MG63 (cell line): ENCODE results near the gene NT5C2. TPM values are rescaled to one million over a fixed set of nuclear protein-coding genes. Genes with fewer than 3 reads are reported as not detected.
"Not testable (repeated sequence)": the region's sequence is repeated elsewhere in the genome, so short reads cannot be mapped to it uniquely, and the experiment has no call there.

Source experiments
- DNase-seq: peaks from one replicate; pipeline ENCODE4 v3.0.0-alpha.2; 2020
- H3K27me3 ChIP-seq: fragments of 250-450 bp; sonication (Bioruptor Pico); 2 replicates; pipeline ENCODE4 v1.5.1; 2020; ENCODE audit warnings: mild to moderate bottlenecking, moderate library complexity
- H3K36me3 ChIP-seq: fragments of 250-450 bp; sonication (Bioruptor Pico); 2 replicates; pipeline ENCODE4 v1.5.1; 2020; ENCODE audit warnings: mild to moderate bottlenecking, moderate library complexity
- H3K4me3 ChIP-seq: fragments of 250-450 bp; sonication (Bioruptor Pico); 2 replicates; pipeline ENCODE4 v1.5.1; 2020; ENCODE audit warnings: mild to moderate bottlenecking, moderate library complexity
- H3K9me3 ChIP-seq: fragments of 250-450 bp; sonication (Bioruptor Pico); 2 replicates; pipeline ENCODE4 v1.5.1; 2020; ENCODE audit warnings: mild to moderate bottlenecking, moderate library complexity
- total RNA-seq: library from RNA; depleted of rRNA; stranded (reverse); fragments of >200 nt; shearing (Covaris generic); gene quantifications from 2 replicates; pipeline ENCODE4 v1.2.3, GENCODE V29; 2014; ENCODE audit warnings: low replicate concordance

The NT5C2 gene
- total RNA-seq, 1 experiment from 2014 or later, result 9.9 TPM

- H3K9me3 ChIP-seq, H3K4me3 ChIP-seq, DNase-seq, H3K27me3 ChIP-seq: not testable (repeated sequence)
- peaks cover 41% of the 10 kb centered on the region for H3K36me3 ChIP-seq
Measured at GRCh38 chr10:103183991-103184451, 9.1 kb downstream of the NT5C2 start.

DNA sequence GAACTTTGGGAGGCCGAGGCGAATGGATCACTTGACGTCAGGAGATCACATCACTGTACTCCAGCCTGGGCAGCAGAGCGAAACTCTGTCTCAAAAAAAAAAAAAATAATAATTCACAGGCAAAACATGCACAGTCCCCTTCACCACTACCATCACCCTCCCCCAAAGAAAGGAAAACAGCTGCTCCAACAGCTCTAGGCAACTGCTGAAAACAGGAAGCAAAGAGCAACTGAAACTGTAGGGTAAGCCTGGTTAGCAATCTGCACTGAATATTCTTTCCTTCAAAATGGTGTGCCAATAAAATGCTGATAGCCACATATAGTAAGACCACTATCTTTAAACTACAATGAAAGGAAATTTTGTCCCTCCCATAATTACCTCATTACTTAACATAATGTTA is 11.8 kb downstream of the NT5C2 start:
- no peak for DNase-seq

DNA sequence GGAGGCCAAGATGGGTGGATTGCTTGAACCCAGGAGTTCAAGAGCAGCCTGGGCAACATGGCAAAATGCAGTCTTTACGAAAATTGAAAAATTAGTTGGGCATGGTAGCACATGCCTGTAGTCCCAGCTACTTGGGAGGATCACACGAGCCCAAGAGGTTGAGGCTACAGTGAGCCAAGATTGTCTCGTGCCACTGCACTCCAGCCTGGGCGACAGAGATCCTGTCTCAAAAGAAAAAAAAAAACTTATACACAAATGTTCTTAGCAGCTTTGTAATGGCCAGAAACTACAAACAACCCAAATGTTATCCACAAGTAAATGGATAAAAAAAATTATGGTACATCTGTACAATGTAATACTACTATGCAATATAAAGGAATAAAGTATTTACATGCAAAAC is 12.6 kb downstream of the NT5C2 start:
- H3K27me3 ChIP-seq, result no peaks in the 10 kb centered on the region
- H3K9me3 ChIP-seq, result no peaks in the 10 kb centered on the region
- H3K4me3 ChIP-seq, result no peak overlapping the region
- peaks cover 49% of the 10 kb centered on the region for H3K36me3 ChIP-seq
- DNase-seq, result no peak

More for the DNA sequence above, 11.8 kb downstream of the NT5C2 start:
- no peaks in the 10 kb centered on the region for H3K9me3 ChIP-seq
- no peaks in the 10 kb centered on the region for H3K27me3 ChIP-seq
- no peak overlapping the region for H3K4me3 ChIP-seq
- peaks cover 53% of the 10 kb centered on the region for H3K36me3 ChIP-seq

DNA sequence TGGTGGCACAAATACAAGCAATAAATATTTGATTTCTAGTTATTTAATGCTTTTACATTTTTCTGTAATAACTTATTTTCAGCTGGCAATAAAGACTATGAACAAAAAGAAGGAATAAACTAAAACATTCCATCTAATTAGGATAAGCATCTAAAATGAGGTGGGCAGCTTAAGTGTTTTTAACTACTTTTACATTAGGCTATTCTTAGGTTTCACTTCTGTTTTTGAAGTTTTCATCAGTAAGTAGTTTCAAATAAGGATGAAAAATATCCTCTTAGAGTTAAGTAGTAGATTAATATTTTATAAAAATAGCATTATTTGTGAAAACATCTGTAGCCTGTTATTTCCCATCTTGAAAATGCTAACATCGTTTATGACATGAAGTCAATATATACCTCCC is 15.9 kb downstream of the NT5C2 start:
- Histone ChIP-seq H3K36me3 (peaks cover 64% of the 10 kb centered on the region), H3K4me3 (no peak overlapping the region), H3K27me3 (no peaks in the 10 kb centered on the region), H3K9me3 (no peaks in the 10 kb centered on the region)
- DNase-seq, result no peak

GRCh38 chr10:103175580-103176285 is 17.3 kb downstream of the NT5C2 start:
- Histone ChIP-seq H3K27me3 (no peaks in the 10 kb centered on the region), H3K9me3 (no peaks in the 10 kb centered on the region), H3K36me3 (peaks cover 73% of the 10 kb centered on the region), H3K4me3 (no peak overlapping the region)
- DNase-seq, result no peak

- not testable (repeated sequence) for H3K4me3 ChIP-seq, DNase-seq
- H3K36me3 ChIP-seq, result peaks cover 60% of the 10 kb centered on the region
Measured at GRCh38 chr10:103174324-103174723, 18.7 kb downstream of the NT5C2 start.

GRCh38 chr10:103171278-103171677 is 21.8 kb downstream of the NT5C2 start:
- Histone ChIP-seq H3K9me3 (no peaks in the 10 kb centered on the region), H3K4me3 (no peak overlapping the region), H3K27me3 (no peaks in the 10 kb centered on the region), H3K36me3 (peaks cover 42% of the 10 kb centered on the region)
- DNase-seq, result no peak

More at GRCh38 chr10:103174324-103174723, 18.7 kb downstream of the NT5C2 start:
- H3K9me3 ChIP-seq, H3K27me3 ChIP-seq: not testable (repeated sequence)

DNA sequence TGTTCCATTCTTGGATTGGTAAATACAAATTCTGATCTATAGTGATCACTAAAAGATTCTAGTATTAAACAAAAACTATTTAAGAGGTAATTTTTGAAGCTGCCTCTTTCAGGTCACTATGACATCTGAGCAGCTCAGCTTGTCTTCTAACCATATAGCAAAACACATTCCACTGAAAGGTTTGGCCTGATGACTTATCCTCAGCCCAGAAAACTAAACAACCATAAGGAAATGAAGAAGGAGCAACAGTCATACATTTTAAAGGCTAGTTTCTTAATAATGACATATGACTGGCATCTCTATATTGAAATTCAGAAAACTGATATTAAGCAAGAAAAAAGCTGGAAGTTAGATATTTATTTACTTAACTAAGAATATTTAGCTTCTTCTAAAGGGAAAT is 24.6 kb downstream of the NT5C2 start:
- no peak for DNase-seq
- Histone ChIP-seq H3K36me3 (peaks cover 46% of the 10 kb centered on the region), H3K4me3 (no peak overlapping the region), H3K27me3 (no peaks in the 10 kb centered on the region), H3K9me3 (no peaks in the 10 kb centered on the region; the same call in 1 of the 2 replicates)

GRCh38 chr10:103167554-103167953 is 25.5 kb downstream of the NT5C2 start:
- not testable (repeated sequence) for H3K4me3 ChIP-seq, H3K9me3 ChIP-seq, H3K27me3 ChIP-seq, DNase-seq
- H3K36me3 ChIP-seq, result peaks cover 46% of the 10 kb centered on the region

DNA sequence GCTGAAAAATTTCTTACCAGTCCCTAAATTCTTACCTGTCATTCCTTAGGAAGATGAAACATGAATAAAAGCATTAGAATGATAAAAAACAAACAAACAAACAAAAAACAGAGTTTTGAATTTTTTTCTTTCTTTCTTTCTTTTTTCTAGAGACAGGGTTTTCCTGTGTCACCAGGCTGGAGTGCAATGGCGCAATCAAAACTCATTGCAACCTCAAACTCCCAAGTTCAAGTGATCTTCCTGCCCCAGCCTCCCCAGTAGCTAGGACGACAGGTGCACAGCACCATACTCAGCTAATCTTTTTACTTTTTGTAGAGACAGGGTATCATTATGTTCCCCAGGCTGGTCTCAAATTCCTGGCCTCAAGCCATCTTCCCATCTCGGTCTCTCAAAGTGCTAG is 26.5 kb downstream of the NT5C2 start:
- no peak for DNase-seq
- Histone ChIP-seq H3K36me3 (peaks cover 46% of the 10 kb centered on the region), H3K4me3 (no peak overlapping the region), H3K9me3 (peaks cover 7% of the 10 kb centered on the region), H3K27me3 (no peaks in the 10 kb centered on the region)

GRCh38 chr10:103163766-103164403 is 29.2 kb downstream of the NT5C2 start:
- peaks cover 58% of the 10 kb centered on the region for H3K36me3 ChIP-seq
- not testable (repeated sequence) for DNase-seq, H3K9me3 ChIP-seq, H3K4me3 ChIP-seq, H3K27me3 ChIP-seq

DNA sequence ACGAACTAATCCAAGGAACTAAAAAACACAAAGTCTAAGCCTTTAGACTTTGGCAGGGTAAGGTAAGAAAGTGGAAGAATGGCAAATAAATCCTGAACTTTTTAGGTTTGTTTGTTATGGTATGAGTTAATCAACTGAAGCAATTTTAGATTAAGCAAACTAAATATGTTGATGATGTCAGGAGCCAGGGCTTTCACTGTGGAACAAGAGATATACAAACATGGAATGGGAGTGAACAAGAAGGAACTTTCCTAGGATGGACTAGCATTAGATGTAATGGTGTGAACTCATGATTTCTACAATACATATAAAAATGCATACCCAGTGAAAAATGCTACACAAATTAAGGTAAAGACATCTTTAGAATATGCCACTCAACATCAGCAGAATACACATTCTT is 35.8 kb downstream of the NT5C2 start:
- H3K36me3 ChIP-seq, result peaks cover 51% of the 10 kb centered on the region
- no peak for DNase-seq
- no peak overlapping the region for H3K4me3 ChIP-seq
- no peaks in the 10 kb centered on the region for H3K9me3 ChIP-seq
- no peaks in the 10 kb centered on the region for H3K27me3 ChIP-seq

DNA sequence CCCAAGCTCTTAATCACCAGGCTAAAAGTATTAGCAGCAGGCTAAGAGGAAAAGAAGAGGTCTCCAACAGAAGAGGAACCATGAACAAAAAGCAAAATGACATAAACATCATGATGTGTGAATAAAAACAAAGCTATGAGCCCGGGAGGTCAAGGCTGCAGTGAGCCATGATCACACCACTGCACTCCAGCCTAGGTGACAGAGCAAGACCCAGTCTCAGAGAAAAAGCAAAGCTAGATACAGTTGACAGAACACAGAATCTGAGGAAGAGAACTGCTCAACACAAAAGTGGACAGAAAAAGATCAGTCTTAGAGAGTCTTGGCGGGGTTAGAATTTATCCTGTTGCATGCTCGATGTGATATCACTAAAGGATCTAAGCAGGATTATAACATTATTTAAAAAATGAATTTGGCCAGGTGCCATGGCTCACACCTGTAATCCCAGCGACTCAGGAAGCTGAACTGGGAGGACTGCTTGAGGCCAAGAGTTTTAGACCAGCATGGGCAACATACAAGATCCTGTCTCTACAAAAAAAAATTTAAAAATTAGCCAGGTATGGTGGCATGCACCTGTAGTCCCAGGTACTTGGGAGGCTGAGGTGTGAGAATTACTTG is 37.5 kb downstream of the NT5C2 start:
- Histone ChIP-seq H3K27me3 (no peaks in the 10 kb centered on the region), H3K9me3 (no peaks in the 10 kb centered on the region), H3K36me3 (peaks cover 46% of the 10 kb centered on the region), H3K4me3 (no peak overlapping the region)
- DNase-seq, result no peak

DNA sequence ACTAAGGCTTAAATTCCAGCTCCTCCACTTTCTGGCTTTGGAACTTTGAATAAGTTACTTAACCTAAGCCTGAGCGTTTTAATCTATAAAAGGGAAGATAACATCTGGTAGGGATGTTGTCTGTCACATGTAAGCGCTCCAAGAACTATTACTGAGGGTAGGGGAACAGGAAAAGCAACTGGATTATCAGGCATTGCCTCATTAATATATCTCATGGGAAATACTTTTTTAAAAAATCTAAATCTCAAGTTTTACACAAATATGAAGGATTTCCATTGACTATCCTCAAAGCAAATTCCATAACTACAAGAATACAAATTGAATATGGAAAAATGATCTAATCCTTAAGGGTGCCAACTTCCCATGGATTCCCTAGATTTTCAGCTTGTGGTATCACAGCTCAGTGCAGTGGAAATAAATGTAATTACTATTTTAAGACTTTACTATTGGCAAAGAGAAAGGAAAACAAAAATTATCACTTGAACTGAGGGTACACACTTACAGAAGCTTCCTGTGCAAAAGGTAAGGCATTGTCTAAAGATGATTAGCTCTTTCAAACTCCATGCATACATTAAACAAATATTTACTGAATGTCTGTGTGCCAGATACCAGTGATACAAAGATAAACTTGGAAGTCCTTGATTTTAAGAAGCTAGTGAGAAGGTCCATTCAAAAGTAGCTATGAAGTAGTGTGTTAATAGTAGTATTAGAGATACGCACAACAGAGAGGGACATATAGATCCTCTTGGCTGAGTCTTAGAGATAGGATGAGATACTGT is 38.4 kb downstream of the NT5C2 start:
- H3K9me3 ChIP-seq, result no peaks in the 10 kb centered on the region
- no peaks in the 10 kb centered on the region for H3K27me3 ChIP-seq
- no peak for DNase-seq
- no peak overlapping the region for H3K4me3 ChIP-seq
- peaks cover 39% of the 10 kb centered on the region for H3K36me3 ChIP-seq

DNA sequence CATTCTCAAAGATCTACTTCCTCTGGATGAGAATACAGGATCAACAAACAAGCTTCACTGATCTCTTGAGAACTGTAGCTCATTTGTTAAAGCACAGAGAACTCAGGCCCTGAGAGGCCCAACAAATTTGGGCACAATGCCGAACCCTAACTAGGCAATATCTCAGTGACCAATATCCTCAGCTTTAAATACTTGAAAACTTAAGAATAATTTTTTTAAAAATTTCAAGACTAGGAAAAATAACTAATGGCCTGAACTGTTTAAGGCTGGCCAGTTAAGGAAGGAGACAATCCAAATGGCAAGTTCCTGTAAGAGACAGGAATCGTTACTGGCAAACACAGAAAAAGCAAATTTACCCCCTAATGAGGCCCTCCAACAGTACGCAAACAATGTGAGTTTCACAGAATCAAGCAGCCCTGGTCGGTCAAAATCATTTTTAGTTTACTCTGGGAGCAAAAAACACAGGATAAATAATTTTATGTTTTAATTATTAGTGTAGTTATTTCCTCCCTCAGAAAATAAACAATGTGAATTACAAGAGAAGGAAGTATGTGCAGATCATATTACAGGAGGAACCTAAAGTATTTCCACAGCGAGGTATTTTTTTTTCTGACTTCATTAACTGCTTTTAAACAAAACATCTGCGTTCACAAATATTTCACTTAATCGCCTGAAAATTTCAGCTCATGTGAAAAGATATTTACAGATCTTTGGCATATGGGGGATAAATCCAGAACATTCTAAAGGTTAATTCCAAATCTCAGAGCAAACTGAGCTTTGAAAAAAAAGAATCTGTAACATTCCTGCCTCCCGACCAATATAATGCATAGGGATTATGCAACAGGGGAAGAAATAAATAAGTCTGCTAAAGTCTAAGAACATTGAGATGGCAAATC is 39.5 kb downstream of the NT5C2 start:
- no peaks in the 10 kb centered on the region for H3K9me3 ChIP-seq
- peaks cover 33% of the 10 kb centered on the region for H3K36me3 ChIP-seq
- H3K27me3 ChIP-seq, result no peaks in the 10 kb centered on the region
- no peak overlapping the region for H3K4me3 ChIP-seq
- DNase-seq, result no peak

DNA sequence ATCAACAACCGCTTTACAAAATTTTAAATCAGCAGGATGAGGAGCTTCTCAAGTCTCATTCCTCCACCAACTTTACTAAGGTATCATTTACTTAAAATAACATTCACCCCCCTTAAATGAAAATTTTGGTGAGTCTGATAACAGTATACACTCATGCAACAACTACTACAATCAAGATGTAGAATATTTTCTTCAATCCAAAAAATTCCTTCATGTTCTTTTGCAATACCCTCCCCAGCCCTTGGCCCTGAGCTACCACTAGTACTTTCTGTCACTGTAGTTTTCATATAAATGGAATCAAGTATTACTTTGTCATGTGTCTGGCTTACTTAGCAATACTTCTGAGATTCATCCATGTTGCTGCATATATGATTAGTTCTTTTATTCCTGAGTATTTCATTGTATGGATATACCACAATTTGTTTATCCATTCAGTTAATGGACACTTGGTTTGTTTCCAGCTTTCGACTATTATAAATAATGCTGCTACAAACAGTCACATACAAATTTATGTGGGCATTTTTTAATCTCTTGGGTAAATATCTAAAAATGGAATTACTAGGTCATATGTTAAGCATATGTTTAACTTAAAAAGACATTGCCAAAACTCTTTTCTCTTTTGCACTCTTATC is 43.0 kb downstream of the NT5C2 start:
- H3K36me3 ChIP-seq, result peaks cover 25% of the 10 kb centered on the region
- H3K9me3 ChIP-seq, result no peaks in the 10 kb centered on the region
- no peak for DNase-seq
- H3K4me3 ChIP-seq, result no peak overlapping the region
- no peaks in the 10 kb centered on the region for H3K27me3 ChIP-seq
